NCI-H2107 treated with DMSO at 0.1 percent for 48 hours (cell line): ENCODE measurements around the gene CYB561A3.

Experiments
- DNase-seq: peaks from one replicate; lab custom pipeline; 2025; ENCODE audit not compliant: unreplicated experiment; lab: John Stamatoyannopoulos, UW

The CYB561A3 gene

GRCh38 chr11:61369372-61370348 is 8.0 kb upstream of the CYB561A3 start:
- no peak for DNase-seq

GRCh38 chr11:61368646-61369045 is 7.0 kb upstream of the CYB561A3 start:
- no peak for DNase-seq

GRCh38 chr11:61367406-61367805 is 5.7 kb upstream of the CYB561A3 start:
- no peak for DNase-seq

- no peak for DNase-seq
Observed at GRCh38 chr11:61364012-61364675, 2.5 kb upstream of the CYB561A3 start.

GRCh38 chr11:61362542-61362875 is 827 bp upstream of the CYB561A3 start:
- no peak for DNase-seq

GRCh38 chr11:61361237-61361740 is 393 bp downstream of the CYB561A3 start:
- no peak for DNase-seq

- DNase-seq = no peak
Observed at GRCh38 chr11:61359516-61359915, 2.2 kb downstream of the CYB561A3 start.

DNA sequence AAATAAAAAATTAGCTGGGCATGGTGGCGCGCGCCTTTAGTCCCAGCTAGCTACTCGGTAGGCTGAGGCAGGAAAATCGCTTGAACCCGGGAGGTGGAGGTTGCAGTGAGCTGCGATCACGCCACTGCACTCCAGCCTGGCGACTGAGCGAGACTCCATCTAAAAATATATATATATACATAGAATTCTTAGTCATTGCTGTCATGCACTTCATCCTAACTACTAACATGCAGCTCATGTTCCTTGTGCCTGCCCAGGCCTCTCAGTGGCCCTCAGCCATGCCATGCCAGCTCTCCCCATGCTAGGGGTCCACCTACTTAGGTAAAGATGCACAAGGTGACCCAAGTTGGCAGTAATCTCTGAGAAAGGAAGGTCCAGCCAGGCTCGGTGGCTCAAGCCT is 3.1 kb downstream of the CYB561A3 start:
- no peak for DNase-seq

DNA sequence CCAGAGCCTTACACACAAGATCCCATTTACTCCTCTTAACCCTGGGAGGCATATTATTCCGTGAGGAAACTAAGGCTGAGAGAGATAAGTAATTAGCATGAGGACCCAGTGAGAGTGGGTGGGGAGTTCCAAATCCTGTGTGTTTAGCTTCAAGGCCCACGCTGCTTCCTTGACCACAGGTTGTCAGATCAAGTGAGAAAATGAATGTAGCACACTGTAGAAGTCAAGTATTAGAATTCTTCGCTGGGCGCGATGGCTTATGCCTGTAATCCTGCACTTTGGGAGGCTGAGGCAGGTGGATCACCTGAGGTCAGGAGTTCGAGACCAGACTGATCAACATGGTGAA is 3.8 kb downstream of the CYB561A3 start:
- DNase-seq = no peak

DNA sequence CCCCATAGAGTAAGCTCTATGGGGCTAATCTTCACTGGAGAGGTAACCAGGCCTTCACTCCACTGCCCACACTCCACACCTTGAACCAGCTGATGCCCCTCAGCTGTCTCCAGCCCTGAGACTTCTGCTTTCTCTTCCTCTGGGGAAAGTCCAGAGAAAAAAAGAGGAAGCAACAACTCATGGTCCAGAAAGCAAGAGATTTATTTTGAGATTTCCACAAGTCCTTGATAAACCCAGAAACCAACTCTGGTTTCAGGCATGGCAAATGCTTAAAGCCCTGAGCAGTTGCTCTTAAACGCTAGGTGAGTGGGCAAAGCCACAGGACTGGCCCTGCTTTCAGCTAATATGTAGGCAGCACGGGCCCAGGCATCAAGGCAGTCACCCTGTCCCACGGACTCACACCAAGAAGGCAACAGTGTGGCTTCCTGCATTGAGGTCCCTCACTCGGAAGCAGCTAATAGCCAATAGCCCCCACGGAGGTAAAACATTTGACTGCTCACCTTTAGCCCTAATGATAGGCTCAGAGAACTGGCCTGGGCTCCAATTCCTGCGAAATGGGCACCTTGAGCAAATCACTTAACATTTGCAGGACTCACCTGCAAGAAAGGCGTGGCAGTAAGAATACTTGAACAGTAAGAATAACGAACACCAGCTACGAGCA is 4.3 kb downstream of the CYB561A3 start:
- no peak for DNase-seq

DNA sequence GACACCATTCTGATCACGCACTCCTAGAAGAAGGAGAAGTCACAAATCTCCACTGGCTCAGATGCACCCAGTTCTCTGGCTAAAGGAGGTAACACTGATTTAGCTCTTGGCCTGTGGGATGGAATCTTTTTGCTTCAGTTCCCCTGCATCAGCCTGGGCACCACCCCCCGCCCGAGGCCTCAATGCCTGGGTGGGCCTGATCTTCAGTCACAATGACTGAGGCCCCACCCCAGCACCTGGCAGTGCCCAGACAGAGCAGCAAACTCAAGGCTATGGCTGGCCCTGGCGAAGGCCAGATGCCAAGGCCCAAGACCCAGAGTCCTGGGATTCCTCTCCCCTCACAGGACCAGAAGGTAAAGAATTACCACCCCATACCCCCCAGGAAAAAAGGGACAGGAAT is 5.0 kb downstream of the CYB561A3 start:
- no peak for DNase-seq

GRCh38 chr11:61354208-61354607 is 7.5 kb downstream of the CYB561A3 start:
- DNase-seq = no peak

GRCh38 chr11:61353131-61354067 is 8.3 kb downstream of the CYB561A3 start:
- DNase-seq = no peak

GRCh38 chr11:61352038-61352437 is 9.6 kb downstream of the CYB561A3 start:
- no peak for DNase-seq

- no peak for DNase-seq
Observed at GRCh38 chr11:61350803-61351202, 10.9 kb downstream of the CYB561A3 start.

DNA sequence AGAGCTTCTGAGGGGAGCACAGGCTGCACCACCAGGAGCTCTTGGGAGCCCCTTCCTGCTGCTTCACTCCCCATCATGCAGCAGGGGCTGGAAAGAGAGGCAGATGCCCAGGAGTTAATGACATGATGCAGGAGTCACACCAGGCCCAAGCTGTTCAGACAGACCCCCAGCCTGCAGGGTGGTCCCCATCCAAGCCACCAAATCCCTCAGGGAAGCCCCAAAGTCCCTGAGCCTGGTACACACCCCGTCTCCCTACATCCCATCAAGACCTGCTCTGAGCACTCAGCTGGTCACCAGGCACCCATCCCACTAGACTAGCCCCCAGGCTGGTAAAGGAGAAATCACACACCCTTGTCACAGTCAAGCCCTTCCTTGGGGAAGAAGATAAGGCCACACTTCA is 11.3 kb downstream of the CYB561A3 start:
- no peak for DNase-seq

DNA sequence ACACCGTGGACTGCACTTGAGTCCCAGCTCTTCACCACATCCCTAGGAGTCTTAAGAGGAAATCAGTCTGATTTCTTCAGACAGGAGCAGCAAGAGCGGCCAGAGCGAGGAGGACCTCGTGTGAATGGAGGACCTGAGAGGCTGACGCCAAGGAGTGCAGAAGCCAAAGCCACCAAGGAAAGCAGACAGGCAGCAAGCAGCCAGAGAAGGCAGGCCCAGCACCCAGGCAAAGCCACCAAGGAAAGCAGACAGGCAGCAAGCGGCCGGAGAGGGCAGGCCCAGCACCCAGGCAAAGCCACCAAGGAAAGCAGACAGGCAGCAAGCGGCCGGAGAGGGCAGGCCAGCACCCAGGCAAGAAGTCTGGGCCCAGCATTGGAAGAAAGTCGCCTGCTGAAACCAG is 11.8 kb downstream of the CYB561A3 start:
- DNase-seq = no peak

GRCh38 chr11:61349189-61349751 is 12.4 kb downstream of the CYB561A3 start:
- no peak for DNase-seq

DNA sequence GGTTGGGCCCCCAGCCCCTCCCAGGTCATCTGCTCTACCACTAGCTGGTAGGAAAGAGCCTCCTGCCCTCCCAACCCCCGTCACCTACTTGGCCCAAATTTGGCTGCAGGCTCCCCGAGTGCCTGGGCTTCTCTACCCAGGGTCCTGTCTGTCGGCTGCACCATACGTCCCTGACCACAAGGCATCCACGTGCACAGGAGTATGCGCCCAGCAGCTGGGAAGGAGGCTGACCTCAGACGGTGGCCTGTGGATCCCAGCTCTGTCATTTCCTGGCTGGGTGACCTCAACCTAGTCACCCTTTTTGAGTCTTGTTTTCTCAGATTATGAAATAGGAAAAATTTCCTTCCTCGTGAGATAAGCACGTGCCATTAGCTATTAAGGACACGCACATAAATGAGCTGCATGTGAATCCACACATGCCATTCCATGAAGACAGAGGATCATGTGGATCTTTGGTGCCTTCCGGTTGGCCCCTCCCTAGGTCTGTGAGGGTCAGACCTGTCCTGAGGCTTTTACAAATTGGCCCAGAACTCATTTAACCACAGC is 13.7 kb downstream of the CYB561A3 start:
- no peak for DNase-seq
